ENCODE data around the gene MACO1. TPM values are rescaled to one million over a fixed set of nuclear protein-coding genes. Genes with fewer than 3 reads are reported as not detected.
"Not testable (repeated sequence)": the region's sequence is repeated elsewhere in the genome, so short reads cannot be mapped to it uniquely, and the experiment has no call there.

MACO1 gene
- total RNA-seq, 1 donor from 2014 or later, result 85.4 TPM

- no peak overlapping the region for H3K27ac Mint-ChIP-seq (ENCODE audit: unreplicated experiment)
Measured at GRCh38 chr1:25458541-25459298, 28.0 kb downstream of the MACO1 start.

GRCh38 chr1:25460020-25460419, 29.3 kb downstream of the MACO1 start:
- no peak for TF ChIP-seq CTCF (IDR thresholded peaks at IDR 0.05; ENCODE audit: partially characterized antibody, unreplicated experiment)
- Mint-ChIP-seq H3K27ac (ENCODE audit: unreplicated experiment) (no peak overlapping the region), H3K36me3 (ENCODE audit: unreplicated experiment) (no peaks in the 10 kb centered on the region), H3K4me1 (ENCODE audit: low read depth, unreplicated experiment) (peaks cover 3% of the 10 kb centered on the region), H3K9me3 (ENCODE audit: unreplicated experiment) (peaks cover 3% of the 10 kb centered on the region), H3K27me3 (ENCODE audit: unreplicated experiment) (no peaks in the 10 kb centered on the region), H3K4me3 (ENCODE audit: unreplicated experiment) (no peak overlapping the region)
- no peak for DNase-seq

More at GRCh38 chr1:25458541-25459298, 28.0 kb downstream of the MACO1 start:
- H3K36me3 Mint-ChIP-seq (ENCODE audit: unreplicated experiment), result no peaks in the 10 kb centered on the region
- no peak for TF ChIP-seq CTCF (IDR thresholded peaks at IDR 0.05; ENCODE audit: partially characterized antibody, unreplicated experiment)
- peaks cover 3% of the 10 kb centered on the region for H3K9me3 Mint-ChIP-seq (ENCODE audit: unreplicated experiment)
- no peak for DNase-seq
- no peaks in the 10 kb centered on the region for H3K27me3 Mint-ChIP-seq (ENCODE audit: unreplicated experiment)
- peaks cover 3% of the 10 kb centered on the region for H3K4me1 Mint-ChIP-seq (ENCODE audit: low read depth, unreplicated experiment)
- H3K4me3 Mint-ChIP-seq (ENCODE audit: unreplicated experiment), result no peak overlapping the region

GRCh38 chr1:25460816-25461215, 30.1 kb downstream of the MACO1 start:
- H3K36me3 Mint-ChIP-seq (ENCODE audit: unreplicated experiment); H3K27me3 Mint-ChIP-seq (ENCODE audit: unreplicated experiment); DNase-seq; H3K4me3 Mint-ChIP-seq (ENCODE audit: unreplicated experiment); H3K9me3 Mint-ChIP-seq (ENCODE audit: unreplicated experiment); H3K27ac Mint-ChIP-seq (ENCODE audit: unreplicated experiment); H3K4me1 Mint-ChIP-seq (ENCODE audit: low read depth, unreplicated experiment): not testable (repeated sequence)

GRCh38 chr1:25461849-25462248, 31.2 kb downstream of the MACO1 start:
- Mint-ChIP-seq H3K36me3 (ENCODE audit: unreplicated experiment) (no peaks in the 10 kb centered on the region), H3K4me3 (ENCODE audit: unreplicated experiment) (no peak overlapping the region), H3K27me3 (ENCODE audit: unreplicated experiment) (no peaks in the 10 kb centered on the region), H3K27ac (ENCODE audit: unreplicated experiment) (no peak overlapping the region), H3K4me1 (ENCODE audit: low read depth, unreplicated experiment) (peaks cover 3% of the 10 kb centered on the region), H3K9me3 (ENCODE audit: unreplicated experiment) (peaks cover 3% of the 10 kb centered on the region)
- no peak for TF ChIP-seq CTCF (IDR thresholded peaks at IDR 0.05; ENCODE audit: partially characterized antibody, unreplicated experiment)
- DNase-seq, result no peak

- DNase-seq, result no peak
- TF ChIP-seq CTCF (IDR thresholded peaks at IDR 0.05; ENCODE audit: partially characterized antibody, unreplicated experiment), result no peak
- H3K27me3 Mint-ChIP-seq (ENCODE audit: unreplicated experiment), result no peaks in the 10 kb centered on the region
- peaks cover 3% of the 10 kb centered on the region for H3K9me3 Mint-ChIP-seq (ENCODE audit: unreplicated experiment)
- peaks cover 3% of the 10 kb centered on the region for H3K4me1 Mint-ChIP-seq (ENCODE audit: low read depth, unreplicated experiment)
- H3K27ac Mint-ChIP-seq (ENCODE audit: unreplicated experiment), result no peak overlapping the region
- no peak overlapping the region for H3K4me3 Mint-ChIP-seq (ENCODE audit: unreplicated experiment)
- H3K36me3 Mint-ChIP-seq (ENCODE audit: unreplicated experiment), result no peaks in the 10 kb centered on the region
Measured at GRCh38 chr1:25462732-25463131, 32.0 kb downstream of the MACO1 start.
